GM10266 (cell line): ENCODE data around the gene RPTOR.

Source experiments
- DNase-seq: peaks from one replicate; pipeline ENCODE4 v3.0.0; 2012; ENCODE audit errors: extremely low spot score
- CTCF ChIP-seq: IDR thresholded peaks from 2 replicates; pipeline ENCODE4 v1.5.1; 2012; ENCODE audit warnings: mild to moderate bottlenecking, low read depth; ENCODE audit not compliant: control insufficient read depth, insufficient read depth; ENCODE audit errors: missing control alignments

Gene RPTOR

GRCh38 chr17:80963812-80964543, 419.3 kb downstream of the RPTOR start:
- no peak for TF ChIP-seq CTCF
- no peak for DNase-seq

- no peak for TF ChIP-seq CTCF
Measured at GRCh38 chr17:80964544-80964856, 419.9 kb downstream of the RPTOR start.

GRCh38 chr17:80964859-80965580, 420.4 kb downstream of the RPTOR start:
- no peak for TF ChIP-seq CTCF

More at GRCh38 chr17:80964544-80964856, 419.9 kb downstream of the RPTOR start:
- no peak for DNase-seq

GRCh38 chr17:80965606-80966005, 421.0 kb downstream of the RPTOR start:
- TF ChIP-seq CTCF = no peak

More at GRCh38 chr17:80964859-80965580, 420.4 kb downstream of the RPTOR start:
- DNase-seq = no peak

GRCh38 chr17:80967404-80967872, 422.8 kb downstream of the RPTOR start:
- no peak for DNase-seq
- TF ChIP-seq CTCF = no peak

More at GRCh38 chr17:80965606-80966005, 421.0 kb downstream of the RPTOR start:
- no peak for DNase-seq

GRCh38 chr17:80968602-80969029, 424.0 kb downstream of the RPTOR start:
- no peak for TF ChIP-seq CTCF
- DNase-seq = no peak
